Measurements from ENCODE around the gene KCNJ6. TPM values are rescaled to one million over a fixed set of nuclear protein-coding genes. Genes with fewer than 3 reads are reported as not detected.

Gene KCNJ6
- total and polyA plus RNA-seq, 4 donors: 0.01 TPM; not detected in 3

DNA sequence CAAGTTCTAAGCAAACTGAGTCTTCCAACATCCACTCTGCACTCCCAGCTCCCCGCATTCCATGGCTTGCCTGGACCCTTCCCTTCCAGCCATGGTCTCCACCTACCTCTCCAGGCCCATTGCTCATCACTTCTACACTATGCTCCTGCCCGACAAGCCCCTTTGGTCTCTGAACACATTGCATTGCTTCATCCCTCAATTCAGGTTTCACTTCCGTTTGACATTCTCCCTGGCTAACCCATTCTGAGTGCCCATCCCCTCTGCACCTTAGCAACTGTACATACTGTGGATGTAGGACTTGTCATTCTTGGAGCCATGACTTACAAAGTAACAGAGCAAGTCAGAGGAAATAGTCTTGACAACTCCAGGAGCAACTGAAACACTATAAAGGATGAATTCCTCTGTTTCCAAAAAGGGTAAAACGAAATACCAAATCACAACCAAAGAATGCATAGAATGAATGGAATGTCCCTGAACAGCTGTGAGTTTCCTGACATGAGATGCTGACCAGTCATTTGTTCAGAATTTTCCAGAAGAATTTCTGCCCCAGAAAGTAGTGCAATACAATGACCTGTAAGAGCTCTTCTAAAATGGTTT lies 66.7 kb downstream of the KCNJ6 start:
- Histone ChIP-seq H3K4me1 (ENCODE audit: control insufficient read depth in 4 of 4, insufficient read depth in 4 of 4, low read length in 3 of 4) (peaks cover 0 to 14% (median 9%) of the 10 kb centered on the region in 4 donors), H3K9me3 (ENCODE audit: control insufficient read depth in 4 of 4, low read length in 3 of 4) (no peaks in the 10 kb centered on the region), H3K27ac (ENCODE audit: low read depth in 1 of 2, low read length in 2 of 2) (no peak overlapping the region), H3K9ac (ENCODE audit: low read depth in 1 of 2, low read length in 2 of 2) (no peak overlapping the region), H3K27me3 (ENCODE audit: control insufficient read depth in 4 of 4, insufficient read depth in 4 of 4, low read length in 3 of 4) (no peaks in the 10 kb centered on the region), H3K4me3 (ENCODE audit: low read depth in 1 of 3, low read length in 3 of 3) (no peak overlapping the region), H3K36me3 (ENCODE audit: control insufficient read depth in 4 of 4, insufficient read depth in 3 of 4, low read depth in 1 of 4, low read length in 3 of 4) (no peaks in the 10 kb centered on the region)
- no peak for DNase-seq (ENCODE audit: low spot score)
- TF ChIP-seq NR2F2 (IDR thresholded peaks at IDR 0.05): no peak
- TF ChIP-seq SP1 (IDR thresholded peaks at IDR 0.05): no peak
- TF ChIP-seq ZBTB33 (IDR thresholded peaks at IDR 0.05): no peak
- no peak for TF ChIP-seq EGR1 (IDR thresholded peaks at IDR 0.05; ENCODE audit: low read depth in 2 of 2)
- TF ChIP-seq, protein P1, sequence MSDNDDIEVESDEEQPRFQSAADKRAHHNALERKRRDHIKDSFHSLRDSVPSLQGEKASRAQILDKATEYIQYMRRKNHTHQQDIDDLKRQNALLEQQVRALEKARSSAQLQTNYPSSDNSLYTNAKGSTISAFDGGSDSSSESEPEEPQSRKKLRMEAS (IDR thresholded peaks at IDR 0.05): no peak
- TF ChIP-seq, protein P2, sequence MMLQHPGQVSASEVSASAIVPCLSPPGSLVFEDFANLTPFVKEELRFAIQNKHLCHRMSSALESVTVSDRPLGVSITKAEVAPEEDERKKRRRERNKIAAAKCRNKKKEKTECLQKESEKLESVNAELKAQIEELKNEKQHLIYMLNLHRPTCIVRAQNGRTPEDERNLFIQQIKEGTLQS (IDR thresholded peaks at IDR 0.05): no peak
- no peak for TF ChIP-seq RAD21 (IDR thresholded peaks at IDR 0.05)
- TF ChIP-seq, protein P3, sequence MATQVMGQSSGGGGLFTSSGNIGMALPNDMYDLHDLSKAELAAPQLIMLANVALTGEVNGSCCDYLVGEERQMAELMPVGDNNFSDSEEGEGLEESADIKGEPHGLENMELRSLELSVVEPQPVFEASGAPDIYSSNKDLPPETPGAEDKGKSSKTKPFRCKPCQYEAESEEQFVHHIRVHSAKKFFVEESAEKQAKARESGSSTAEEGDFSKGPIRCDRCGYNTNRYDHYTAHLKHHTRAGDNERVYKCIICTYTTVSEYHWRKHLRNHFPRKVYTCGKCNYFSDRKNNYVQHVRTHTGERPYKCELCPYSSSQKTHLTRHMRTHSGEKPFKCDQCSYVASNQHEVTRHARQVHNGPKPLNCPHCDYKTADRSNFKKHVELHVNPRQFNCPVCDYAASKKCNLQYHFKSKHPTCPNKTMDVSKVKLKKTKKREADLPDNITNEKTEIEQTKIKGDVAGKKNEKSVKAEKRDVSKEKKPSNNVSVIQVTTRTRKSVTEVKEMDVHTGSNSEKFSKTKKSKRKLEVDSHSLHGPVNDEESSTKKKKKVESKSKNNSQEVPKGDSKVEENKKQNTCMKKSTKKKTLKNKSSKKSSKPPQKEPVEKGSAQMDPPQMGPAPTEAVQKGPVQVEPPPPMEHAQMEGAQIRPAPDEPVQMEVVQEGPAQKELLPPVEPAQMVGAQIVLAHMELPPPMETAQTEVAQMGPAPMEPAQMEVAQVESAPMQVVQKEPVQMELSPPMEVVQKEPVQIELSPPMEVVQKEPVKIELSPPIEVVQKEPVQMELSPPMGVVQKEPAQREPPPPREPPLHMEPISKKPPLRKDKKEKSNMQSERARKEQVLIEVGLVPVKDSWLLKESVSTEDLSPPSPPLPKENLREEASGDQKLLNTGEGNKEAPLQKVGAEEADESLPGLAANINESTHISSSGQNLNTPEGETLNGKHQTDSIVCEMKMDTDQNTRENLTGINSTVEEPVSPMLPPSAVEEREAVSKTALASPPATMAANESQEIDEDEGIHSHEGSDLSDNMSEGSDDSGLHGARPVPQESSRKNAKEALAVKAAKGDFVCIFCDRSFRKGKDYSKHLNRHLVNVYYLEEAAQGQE (IDR thresholded peaks at IDR 0.05): no peak
- no peak for TF ChIP-seq TAF1 (conservative IDR thresholded peaks at IDR 0.05)
- no peak for TF ChIP-seq JUND (IDR thresholded peaks at IDR 0.05)
- TF ChIP-seq HNF4A (conservative IDR thresholded peaks at IDR 0.05): no peak
- TF ChIP-seq YY1 (IDR thresholded peaks at IDR 0.05): no peak
- no peak for TF ChIP-seq FOXA1 (IDR thresholded peaks at IDR 0.05)
- TF ChIP-seq, protein P4, sequence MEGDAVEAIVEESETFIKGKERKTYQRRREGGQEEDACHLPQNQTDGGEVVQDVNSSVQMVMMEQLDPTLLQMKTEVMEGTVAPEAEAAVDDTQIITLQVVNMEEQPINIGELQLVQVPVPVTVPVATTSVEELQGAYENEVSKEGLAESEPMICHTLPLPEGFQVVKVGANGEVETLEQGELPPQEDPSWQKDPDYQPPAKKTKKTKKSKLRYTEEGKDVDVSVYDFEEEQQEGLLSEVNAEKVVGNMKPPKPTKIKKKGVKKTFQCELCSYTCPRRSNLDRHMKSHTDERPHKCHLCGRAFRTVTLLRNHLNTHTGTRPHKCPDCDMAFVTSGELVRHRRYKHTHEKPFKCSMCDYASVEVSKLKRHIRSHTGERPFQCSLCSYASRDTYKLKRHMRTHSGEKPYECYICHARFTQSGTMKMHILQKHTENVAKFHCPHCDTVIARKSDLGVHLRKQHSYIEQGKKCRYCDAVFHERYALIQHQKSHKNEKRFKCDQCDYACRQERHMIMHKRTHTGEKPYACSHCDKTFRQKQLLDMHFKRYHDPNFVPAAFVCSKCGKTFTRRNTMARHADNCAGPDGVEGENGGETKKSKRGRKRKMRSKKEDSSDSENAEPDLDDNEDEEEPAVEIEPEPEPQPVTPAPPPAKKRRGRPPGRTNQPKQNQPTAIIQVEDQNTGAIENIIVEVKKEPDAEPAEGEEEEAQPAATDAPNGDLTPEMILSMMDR (IDR thresholded peaks at IDR 0.05; ENCODE audit: low read depth, low read length, missing input control): no peak
- WGBS: 84% methylated on average over 4 of the region's 4 CpGs

All from liver (tissue), 9 donors.